ENCODE measurements around the gene RS1.
A peak's percentile ranks its signal among the peaks of the same experiment; 100 is the strongest.

The RS1 gene

DNA sequence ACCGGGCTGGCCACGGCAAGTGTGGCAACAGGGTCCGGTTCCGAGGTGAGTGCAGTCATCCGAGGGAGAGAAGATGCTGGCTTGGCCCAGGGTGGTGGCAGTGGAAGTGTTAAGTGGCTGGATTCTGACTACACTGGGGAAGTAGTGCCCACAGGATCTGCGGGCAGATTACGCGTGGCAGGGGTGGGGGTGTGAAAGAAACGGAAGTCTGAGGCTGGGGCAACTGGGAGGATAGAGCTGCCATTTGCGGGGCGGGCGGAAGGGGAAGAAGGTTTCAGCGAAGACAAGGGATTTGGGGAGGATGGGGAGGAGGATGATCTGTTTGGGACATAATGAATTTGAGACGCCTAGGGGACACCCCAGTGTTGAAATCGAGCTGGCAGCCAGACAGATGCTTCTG lies 5.3 kb downstream of the RS1 start:
- DNase-seq: no peak

- no peak for DNase-seq
Measured at GRCh38 chrX:18664947-18665346, 7.0 kb downstream of the RS1 start.

DNA sequence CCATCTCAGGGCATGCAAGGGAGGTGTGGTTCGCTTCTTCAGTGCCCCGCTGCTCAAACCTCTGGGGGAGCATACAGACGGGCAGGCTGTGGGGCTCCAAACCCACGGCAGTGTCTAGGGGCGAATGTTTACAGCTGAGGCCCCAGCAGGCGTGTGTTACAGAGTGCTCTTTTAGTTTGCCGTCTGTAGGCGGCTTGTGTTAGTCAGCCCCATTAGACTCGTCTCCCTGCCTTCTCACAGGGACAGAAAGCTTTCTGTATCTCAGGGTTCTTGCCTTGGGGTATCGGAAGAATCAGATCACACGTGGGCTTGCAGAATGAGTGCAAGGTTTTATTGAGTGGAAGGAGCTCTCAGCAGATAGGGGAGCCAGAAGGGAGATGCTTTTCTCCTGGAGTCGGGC lies 10.6 kb downstream of the RS1 start:
- DNase-seq: no peak

GRCh38 chrX:18654875-18655836 lies 16.8 kb downstream of the RS1 start:
- no peak for DNase-seq

DNA sequence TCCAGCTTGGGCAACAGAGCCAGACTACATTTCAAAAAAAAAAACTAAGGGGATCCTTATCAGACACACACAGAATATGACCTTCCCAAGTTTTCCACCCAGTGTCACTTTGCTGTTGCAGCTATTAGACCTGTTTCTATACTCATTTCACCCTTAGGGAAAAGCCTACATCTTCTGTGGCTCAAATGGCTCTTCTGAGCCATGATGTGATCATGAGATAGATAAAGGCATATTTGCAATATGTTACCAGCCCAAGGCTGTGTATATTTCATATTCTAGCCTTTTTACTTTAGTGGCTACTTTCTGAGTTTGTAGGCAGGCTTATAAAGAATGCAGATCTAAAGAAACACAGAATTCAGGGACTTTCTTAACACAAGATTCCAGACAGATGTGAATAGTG lies 19.3 kb downstream of the RS1 start:
- no peak for DNase-seq

DNA sequence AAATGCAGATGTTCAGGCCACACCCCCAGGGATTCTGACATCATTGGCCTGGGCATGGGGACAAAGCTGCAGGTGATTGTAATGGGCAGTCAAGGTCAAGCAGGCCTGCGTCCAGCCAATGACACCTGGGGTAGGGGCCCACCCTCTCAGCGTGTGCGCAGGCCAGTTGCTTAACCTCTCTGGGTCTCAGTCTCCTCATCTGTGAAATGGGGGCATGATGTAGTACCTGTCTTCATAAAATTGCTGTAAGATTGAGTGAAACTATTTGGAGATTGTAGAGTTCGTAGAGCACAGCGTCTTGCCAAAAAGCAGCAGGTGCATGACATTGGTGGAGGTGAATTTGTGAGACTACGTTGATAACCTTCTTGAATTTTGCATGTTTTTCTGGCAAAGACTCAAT lies 21.2 kb downstream of the RS1 start:
- DNase-seq: no peak

GRCh38 chrX:18649498-18649951 lies 22.4 kb downstream of the RS1 start:
- no peak for DNase-seq

DNA sequence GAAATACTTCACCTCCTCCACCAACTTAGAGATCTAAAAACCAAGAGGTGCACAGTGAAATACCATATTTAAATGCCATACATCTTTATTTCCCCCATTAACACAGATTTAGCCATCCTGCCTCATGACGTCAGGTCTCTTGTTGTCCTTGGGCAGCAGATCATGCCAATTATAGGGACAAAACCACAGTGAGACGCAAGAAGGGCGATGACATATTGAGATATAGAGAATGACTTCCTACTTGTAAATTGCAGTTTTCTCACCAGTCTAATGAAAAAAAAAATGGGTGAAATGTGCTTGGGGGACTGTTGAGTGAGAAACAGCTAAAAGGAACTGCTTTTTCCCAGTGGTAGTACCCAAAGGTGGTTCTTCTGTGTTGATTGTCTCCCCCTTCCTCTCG lies 24.3 kb downstream of the RS1 start:
- DNase-seq: no peak

- no peak for DNase-seq
Measured at GRCh38 chrX:18643853-18644252, 28.1 kb downstream of the RS1 start.

- DNase-seq: no peak
Measured at GRCh38 chrX:18643243-18643642, 28.7 kb downstream of the RS1 start.

DNA sequence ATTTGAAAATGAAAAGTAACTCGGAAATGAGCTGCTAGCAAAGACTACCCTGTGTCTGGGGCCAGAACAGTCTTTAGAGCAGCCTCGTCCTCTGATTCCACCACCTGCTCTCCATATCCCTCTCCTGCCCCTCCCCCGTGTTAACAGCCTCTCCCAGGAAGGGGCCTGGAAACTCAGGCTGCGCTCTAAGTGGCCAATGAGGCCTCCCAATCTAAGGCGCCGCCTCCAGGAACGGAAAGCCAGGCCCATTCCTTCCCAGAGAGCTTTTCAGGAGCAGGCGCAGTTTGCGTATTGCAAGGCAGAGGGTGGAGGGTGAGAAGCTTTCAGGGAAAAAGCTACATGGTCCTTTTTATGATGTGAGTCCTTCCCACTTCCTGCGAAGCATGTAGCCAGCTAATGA lies 31.2 kb downstream of the RS1 start:
- no peak for DNase-seq

DNA sequence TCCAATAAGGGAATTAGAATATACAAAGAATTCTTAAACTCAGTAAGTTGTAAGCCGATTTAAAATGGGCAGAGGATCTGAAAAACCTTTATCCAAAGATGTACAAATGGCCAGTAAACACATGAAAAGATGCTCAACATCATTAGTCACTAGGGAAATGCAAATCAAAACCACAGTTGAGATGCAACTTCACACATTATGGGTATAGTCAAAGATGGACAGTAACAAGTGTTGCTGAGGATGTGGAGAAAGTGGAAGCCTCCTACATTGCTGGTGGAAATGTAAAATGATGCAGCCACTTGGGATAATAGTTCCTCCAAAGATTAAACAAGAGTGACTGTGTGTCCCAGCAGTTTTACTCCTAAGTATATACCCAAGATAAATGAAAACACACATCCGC lies 32.6 kb downstream of the RS1 start:
- no peak for DNase-seq

GRCh38 chrX:18638398-18638797 lies 33.5 kb downstream of the RS1 start:
- no peak for DNase-seq

DNA sequence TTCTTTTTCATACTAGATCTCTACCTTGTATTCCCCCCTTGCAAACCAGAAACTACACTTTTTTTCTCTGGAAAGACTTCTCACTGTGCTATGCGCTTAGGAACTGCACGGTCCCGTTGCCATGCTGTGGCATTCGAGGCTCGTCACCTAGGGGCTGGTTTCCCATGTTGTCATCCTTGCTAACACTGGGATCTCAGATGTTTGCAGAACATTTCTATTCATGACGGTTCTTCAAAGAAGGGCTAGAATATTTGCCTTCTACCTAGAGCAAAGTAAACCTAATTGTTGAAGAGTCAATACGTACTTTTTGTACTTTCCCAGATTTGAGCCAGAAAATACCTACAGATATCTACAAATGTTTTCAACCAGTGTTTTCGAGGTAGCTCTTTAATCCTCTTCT lies 41.0 kb downstream of the RS1 start:
- no peak for DNase-seq

DNA sequence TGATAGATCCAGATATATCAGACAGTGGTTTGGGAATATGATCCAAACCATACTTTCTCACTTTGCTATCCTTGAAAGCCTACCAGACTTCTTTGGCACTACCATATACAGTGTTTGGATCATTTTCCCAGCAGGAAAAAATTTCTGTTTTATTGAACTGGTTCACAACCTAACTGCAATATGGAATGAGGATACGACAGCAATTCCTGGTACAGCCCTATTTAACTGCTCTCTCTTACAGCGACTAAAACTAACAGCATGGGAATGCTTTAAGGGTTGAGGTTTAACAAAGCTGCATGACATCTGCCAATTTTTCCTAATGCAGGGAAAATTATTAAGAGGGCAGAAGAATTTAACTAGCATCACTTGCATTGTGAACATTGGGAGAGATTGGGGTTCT lies 47.3 kb downstream of the RS1 start:
- DNase-seq: no peak

DNA sequence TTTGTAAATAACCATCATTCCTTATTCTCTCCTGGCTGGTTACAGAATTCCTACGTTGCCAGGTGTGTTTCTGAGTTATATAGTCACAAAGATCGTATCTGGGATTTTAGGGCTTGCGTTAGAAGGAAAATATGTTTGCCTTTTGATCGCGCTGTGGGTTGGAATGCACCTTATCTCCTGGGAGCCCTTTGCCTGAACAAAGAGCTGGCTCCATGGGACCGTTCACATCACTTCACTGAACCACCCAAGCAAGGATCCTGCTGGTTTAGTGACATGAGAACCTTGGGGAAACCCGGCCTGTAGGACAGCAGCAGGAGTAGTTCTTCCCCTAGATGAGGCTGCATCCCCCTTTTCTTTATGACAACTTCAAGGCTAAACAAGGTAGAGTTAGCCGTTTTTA lies 51.6 kb downstream of the RS1 start:
- no peak for DNase-seq

DNA sequence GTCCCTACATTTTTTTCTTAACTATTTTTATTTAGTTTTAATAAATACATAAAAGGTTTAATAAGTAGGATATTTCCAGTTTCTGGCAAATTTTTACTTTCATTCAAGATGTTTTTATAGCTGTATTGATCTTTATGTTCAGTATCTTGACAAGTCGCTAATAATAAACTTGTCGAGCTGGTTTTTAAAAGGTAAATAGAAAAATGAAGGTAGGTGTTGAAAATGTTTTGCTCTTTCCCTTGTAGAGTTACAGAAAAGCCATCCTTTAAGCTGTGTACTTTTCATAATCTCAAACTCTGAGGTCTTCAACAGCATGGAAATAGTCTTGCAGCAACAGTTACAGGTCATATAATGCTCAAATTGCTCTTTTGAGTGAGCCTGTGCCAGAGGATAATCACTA lies 52.6 kb downstream of the RS1 start:
- no peak for DNase-seq

DNA sequence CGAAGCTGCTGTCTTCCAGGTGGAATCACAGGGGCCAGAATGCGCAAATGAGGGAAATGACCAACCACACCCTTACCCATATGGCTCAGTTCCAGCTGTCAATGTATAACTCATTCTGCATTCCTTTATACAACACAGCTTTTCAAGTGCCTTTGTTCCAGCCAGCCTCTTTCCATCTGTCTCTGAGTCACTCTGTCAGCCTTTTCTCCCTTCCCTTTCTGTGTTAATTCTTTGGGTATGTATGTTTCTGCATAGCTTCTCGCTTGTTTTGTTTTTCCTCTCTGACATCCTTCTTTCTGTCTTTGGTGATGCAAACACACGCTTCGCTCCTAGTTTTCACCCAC lies 54.5 kb downstream of the RS1 start:
- peak; percentile 1 for DNase-seq

DNA sequence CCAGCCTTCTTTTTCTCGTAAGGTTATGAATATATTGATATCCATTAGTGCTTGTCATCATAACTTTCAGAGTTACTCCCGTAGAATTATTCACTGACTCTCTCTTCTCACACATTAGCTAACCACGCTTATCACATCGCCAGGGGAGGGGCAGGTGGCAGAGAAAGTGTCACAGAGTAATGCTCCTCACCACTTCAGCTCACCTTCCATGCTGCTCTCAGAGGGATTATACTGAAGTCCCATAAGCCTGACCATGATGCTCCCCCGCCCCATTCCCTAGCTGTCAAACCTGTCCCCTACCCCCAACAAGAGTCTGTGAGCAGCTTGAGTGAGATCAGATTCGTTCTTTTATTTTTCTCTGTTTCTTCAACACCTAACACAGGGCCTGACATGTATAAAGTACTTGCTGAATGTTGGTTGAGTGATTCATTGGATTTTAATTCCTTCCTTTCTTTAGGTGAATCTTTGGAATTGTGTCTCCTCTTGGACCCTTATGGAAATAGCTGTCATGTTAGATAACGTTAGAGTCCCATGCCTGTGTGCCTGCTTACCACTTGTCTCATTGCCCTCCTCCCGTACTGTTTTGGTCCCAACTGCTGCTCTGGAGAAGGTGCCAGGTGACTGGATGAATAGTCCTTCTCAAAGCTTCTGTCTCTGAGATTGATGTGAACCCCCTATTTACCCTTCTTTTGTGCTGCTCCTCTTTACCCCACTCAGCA lies 55.1 kb downstream of the RS1 start:
- no peak for DNase-seq

DNA sequence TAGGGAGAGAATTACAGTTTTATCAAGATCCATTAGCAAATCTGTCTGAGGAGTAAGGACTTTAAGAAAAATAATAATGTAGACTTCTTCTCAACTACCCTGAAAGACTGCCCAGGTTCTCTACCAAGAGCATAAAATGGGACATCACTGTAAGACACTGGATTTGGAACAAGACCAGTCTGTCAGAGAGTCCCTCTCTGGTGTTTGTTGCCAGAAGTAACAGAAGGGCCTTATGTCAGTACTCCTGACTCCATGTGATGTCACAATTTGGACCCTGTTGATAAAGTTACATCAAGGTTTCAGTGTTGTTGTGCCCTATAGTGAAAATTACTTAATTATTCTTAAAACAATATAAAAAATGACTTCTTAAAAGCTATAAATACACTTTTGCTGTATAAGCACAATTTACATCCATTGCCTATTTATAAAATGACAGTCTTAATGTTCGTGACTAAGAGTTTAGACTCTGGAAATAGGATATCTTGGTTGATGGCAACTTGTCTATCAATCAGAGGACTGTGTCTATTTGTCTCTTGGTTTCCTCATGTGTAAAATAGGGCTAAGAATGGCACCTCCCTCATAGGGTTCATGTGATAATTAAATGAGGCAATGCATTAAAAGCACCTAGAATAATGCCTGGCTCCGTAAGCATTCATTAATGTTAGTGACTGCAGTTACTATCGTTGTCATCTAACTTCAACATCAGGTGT lies 57.8 kb downstream of the RS1 start:
- DNase-seq: no peak

DNA sequence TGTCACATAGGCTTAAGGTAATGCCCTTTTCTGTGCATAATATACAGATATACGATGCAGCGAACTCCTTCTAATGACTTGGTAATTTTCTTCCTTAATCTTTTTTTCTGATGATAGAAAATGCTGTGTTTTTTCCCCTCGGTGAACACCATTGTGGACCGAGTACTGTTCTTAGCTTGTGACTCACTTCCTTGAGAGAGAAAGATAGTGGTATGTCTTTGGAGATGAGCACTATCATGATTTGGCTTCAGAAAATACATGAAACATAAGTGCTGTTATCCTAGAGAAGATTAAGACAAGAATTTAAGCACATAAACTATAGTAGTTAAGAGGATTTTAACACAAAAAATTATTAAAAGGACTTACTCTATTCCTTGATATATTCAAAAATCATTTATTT lies 63.9 kb downstream of the RS1 start:
- DNase-seq: no peak

- DNase-seq: no peak
Measured at GRCh38 chrX:18598413-18598812, 73.5 kb downstream of the RS1 start.

GRCh38 chrX:18596096-18596495 lies 75.8 kb downstream of the RS1 start:
- no peak for DNase-seq

GRCh38 chrX:18594079-18594478 lies 77.8 kb downstream of the RS1 start:
- DNase-seq: no peak

Measured in NCI-H1105 treated with DMSO at 0.1 percent for 48 hours (cell line).